ENCODE measurements around the gene MICAL3. TPM values are rescaled to one million over a fixed set of nuclear protein-coding genes. Genes with fewer than 3 reads are reported as not detected.

Gene MICAL3
- polyA plus RNA-seq, 1 of the 3 experiments (the other 2 are of a cell fraction) = 83.1 TPM

GRCh38 chr22:17893900-17894535 lies 130.3 kb downstream of the MICAL3 start:
- DNase-seq = no peak
- WGBS (ENCODE audit: low lambda C conversion rate) = 96% methylated on average over 7 of the region's 7 CpGs
- peaks cover 39 to 76% of the 10 kb centered on the region in 2 experiments for H3K36me3 ChIP-seq (replicated peaks in 1 of 2; ENCODE audit: control insufficient read depth in 1 of 2, insufficient read depth in 2 of 2, low read length in 1 of 2)
- no peak overlapping the region for H3K4me3 ChIP-seq (ENCODE audit: low read depth in 2 of 2, low read length in 1 of 2)
- no peak overlapping the region for H3K9ac ChIP-seq
- H3K4me2 ChIP-seq = no peak overlapping the region
- peaks cover 8 to 9% of the 10 kb centered on the region in 2 experiments; a peak in 3 of 4 replicates for H3K4me1 ChIP-seq (ENCODE audit: control insufficient read depth in 1 of 2, insufficient read depth in 2 of 2, low read depth in 1 of 2, low read length in 1 of 2)
- H4K20me1 ChIP-seq (ENCODE audit: insufficient read depth) = peaks cover 7% of the 10 kb centered on the region; the same call in 1 of the 2 replicates
- H3K27ac ChIP-seq (ENCODE audit: low read depth in 2 of 2, low read length in 1 of 2) = no peak overlapping the region
- ChIA-PET CTCF (interaction anchor here (0.6 to 1.2 kb wide), 2 partner anchors 10 to 64 kb away, joined by 3 to 4 read pairs; no protein-coding TSS in a partner anchor), POLR2A (no interaction called here)
- TF ChIP-seq TEAD4 (IDR thresholded peaks at IDR 0.05; ENCODE audit: borderline replicate concordance, insufficient read depth) (no peak), PBX3 (IDR thresholded peaks at IDR 0.05) (no peak), RXRA (IDR thresholded peaks at IDR 0.05; ENCODE audit: borderline replicate concordance, low read depth) (no peak), SIN3A (IDR thresholded peaks at IDR 0.05; ENCODE audit: borderline replicate concordance, low read depth, low read length) (no peak), CHD2 (IDR thresholded peaks at IDR 0.05; ENCODE audit: low read length, partially characterized antibody) (no peak), TAF1 (IDR thresholded peaks at IDR 0.05; ENCODE audit: borderline replicate concordance, low read depth, low read length) (no peak), ELF1 (IDR thresholded peaks at IDR 0.05) (no peak)
- TF ChIP-seq, protein P1, sequence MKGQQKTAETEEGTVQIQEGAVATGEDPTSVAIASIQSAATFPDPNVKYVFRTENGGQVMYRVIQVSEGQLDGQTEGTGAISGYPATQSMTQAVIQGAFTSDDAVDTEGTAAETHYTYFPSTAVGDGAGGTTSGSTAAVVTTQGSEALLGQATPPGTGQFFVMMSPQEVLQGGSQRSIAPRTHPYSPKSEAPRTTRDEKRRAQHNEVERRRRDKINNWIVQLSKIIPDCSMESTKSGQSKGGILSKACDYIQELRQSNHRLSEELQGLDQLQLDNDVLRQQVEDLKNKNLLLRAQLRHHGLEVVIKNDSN (IDR thresholded peaks at IDR 0.05; ENCODE audit: borderline replicate concordance, low read depth) = no peak
- TF ChIP-seq, protein P2, sequence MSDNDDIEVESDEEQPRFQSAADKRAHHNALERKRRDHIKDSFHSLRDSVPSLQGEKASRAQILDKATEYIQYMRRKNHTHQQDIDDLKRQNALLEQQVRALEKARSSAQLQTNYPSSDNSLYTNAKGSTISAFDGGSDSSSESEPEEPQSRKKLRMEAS (IDR thresholded peaks at IDR 0.05; ENCODE audit: low read depth) = no peak
- no peaks in the 10 kb centered on the region for H3K9me3 ChIP-seq
- no peak overlapping the region for H2AFZ ChIP-seq (ENCODE audit: low read depth)
- no peaks in the 10 kb centered on the region for H3K9me2 ChIP-seq
- no peaks in the 10 kb centered on the region for H3K27me3 ChIP-seq (ENCODE audit: insufficient read depth)
- no peaks in the 10 kb centered on the region for H3K79me2 ChIP-seq (ENCODE audit: insufficient read depth)
- H3F3A ChIP-seq (replicated peaks; ENCODE audit: insufficient read depth) = peaks cover 6% of the 10 kb centered on the region

DNA sequence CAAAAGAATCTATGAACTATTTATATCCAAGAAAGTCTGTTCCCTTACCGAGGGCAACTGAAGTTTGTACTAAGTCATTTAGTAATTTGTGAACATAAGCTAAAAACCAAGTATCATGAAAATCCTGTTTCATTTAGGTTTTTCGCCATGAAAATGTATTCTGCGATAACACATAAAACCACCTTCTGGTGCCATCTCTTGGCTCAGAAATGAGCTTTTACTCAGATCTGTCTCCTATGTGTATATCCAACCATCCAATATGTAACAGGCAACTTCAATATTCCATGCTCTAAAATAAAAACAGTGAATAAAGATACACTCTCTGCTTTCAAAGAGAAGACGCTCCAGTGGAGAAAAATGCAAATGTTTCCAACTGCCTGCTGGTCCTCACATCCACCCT lies 132.0 kb downstream of the MICAL3 start:
- Histone ChIP-seq H3F3A (replicated peaks; ENCODE audit: insufficient read depth) (peaks cover 6% of the 10 kb centered on the region), H3K9ac (no peak overlapping the region), H3K4me3 (ENCODE audit: low read depth in 2 of 2, low read length in 1 of 2) (no peak overlapping the region), H3K4me1 (ENCODE audit: control insufficient read depth in 1 of 2, insufficient read depth in 2 of 2, low read depth in 1 of 2, low read length in 1 of 2) (peaks cover 8 to 9% of the 10 kb centered on the region in 2 experiments; a peak in 3 of 4 replicates), H2AFZ (ENCODE audit: low read depth) (no peak overlapping the region), H3K9me3 (no peaks in the 10 kb centered on the region), H4K20me1 (ENCODE audit: insufficient read depth) (peaks cover 7% of the 10 kb centered on the region; the same call in 1 of the 2 replicates), H3K27me3 (ENCODE audit: insufficient read depth) (no peaks in the 10 kb centered on the region), H3K36me3 (replicated peaks in 1 of 2; ENCODE audit: control insufficient read depth in 1 of 2, insufficient read depth in 2 of 2, low read length in 1 of 2) (peaks cover 43 to 77% of the 10 kb centered on the region in 2 experiments), H3K9me2 (no peaks in the 10 kb centered on the region), H3K79me2 (ENCODE audit: insufficient read depth) (no peaks in the 10 kb centered on the region), H3K4me2 (no peak overlapping the region), H3K27ac (ENCODE audit: low read depth in 2 of 2, low read length in 1 of 2) (no peak overlapping the region; a peak in 1 of 4 replicates)
- CTCF ChIA-PET = interaction anchor here (0.7 to 6.1 kb wide), 27 partner anchors 8 to 184 kb away, joined by 3 to 112 read pairs (median 5); partner anchors contain the start of genes MICAL3 and PEX26
- WGBS (ENCODE audit: low lambda C conversion rate) = 86% methylated on average over 4 of the region's 4 CpGs
- no peak for DNase-seq
- POLR2A ChIA-PET = no interaction called here
- TF ChIP-seq RAD21 (IDR thresholded peaks at IDR 0.05; ENCODE audit: low read length) (no peak), TEAD4 (IDR thresholded peaks at IDR 0.05; ENCODE audit: borderline replicate concordance, insufficient read depth) (no peak), SIN3A (IDR thresholded peaks at IDR 0.05; ENCODE audit: borderline replicate concordance, low read depth, low read length) (no peak), POLR2AphosphoS5 (IDR thresholded peaks at IDR 0.05; ENCODE audit: low read depth, low read length) (no peak), TAF1 (IDR thresholded peaks at IDR 0.05; ENCODE audit: borderline replicate concordance, low read depth, low read length) (no peak), NRF1 (IDR thresholded peaks at IDR 0.05; ENCODE audit: low read depth, low read length) (no peak), IRF3 (IDR thresholded peaks at IDR 0.05; ENCODE audit: low read depth, low read length) (no peak), YY1 (IDR thresholded peaks at IDR 0.05; ENCODE audit: low read depth) (no peak), CHD2 (IDR thresholded peaks at IDR 0.05; ENCODE audit: low read length, partially characterized antibody) (no peak), FOXJ3 (CRISPR knock-in tag; IDR thresholded peaks at IDR 0.05) (no peak), USF2 (IDR thresholded peaks at IDR 0.05; ENCODE audit: borderline replicate concordance, low read depth, low read length) (no peak), ELF1 (IDR thresholded peaks at IDR 0.05) (no peak), FOXM1 (IDR thresholded peaks at IDR 0.05; ENCODE audit: low read depth) (no peak), MXI1 (IDR thresholded peaks at IDR 0.05; ENCODE audit: low read depth, low read length) (no peak), JUND (IDR thresholded peaks at IDR 0.05) (no peak), SMC3 (IDR thresholded peaks at IDR 0.05; ENCODE audit: low read depth, low read length) (no peak)
- TF ChIP-seq, protein P3, sequence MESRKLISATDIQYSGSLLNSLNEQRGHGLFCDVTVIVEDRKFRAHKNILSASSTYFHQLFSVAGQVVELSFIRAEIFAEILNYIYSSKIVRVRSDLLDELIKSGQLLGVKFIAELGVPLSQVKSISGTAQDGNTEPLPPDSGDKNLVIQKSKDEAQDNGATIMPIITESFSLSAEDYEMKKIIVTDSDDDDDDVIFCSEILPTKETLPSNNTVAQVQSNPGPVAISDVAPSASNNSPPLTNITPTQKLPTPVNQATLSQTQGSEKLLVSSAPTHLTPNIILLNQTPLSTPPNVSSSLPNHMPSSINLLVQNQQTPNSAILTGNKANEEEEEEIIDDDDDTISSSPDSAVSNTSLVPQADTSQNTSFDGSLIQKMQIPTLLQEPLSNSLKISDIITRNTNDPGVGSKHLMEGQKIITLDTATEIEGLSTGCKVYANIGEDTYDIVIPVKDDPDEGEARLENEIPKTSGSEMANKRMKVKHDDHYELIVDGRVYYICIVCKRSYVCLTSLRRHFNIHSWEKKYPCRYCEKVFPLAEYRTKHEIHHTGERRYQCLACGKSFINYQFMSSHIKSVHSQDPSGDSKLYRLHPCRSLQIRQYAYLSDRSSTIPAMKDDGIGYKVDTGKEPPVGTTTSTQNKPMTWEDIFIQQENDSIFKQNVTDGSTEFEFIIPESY (IDR thresholded peaks at IDR 0.05; ENCODE audit: borderline replicate concordance, low read depth) = no peak
